ENCODE results near the gene EPHA6.

DNA sequence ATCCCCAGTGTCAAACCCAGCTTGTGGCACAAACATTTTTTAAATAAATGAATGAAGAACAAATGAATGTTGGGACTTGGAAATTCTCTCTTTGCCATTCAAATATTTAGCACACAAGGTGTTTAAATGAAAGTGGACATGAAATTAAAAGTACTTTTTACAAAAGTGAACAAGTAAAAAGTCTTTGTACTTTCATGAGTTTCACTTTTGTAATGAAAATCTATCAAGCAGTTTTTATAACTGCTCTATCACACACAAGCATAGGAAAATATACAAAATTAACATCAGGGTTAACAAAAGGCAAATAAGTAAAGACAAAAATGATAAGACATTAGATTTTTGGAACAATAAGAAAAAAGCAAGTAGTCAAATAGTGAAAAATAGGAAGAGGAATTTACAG is 866.3 kb downstream of the EPHA6 start:
- TF ChIP-seq, protein P1, sequence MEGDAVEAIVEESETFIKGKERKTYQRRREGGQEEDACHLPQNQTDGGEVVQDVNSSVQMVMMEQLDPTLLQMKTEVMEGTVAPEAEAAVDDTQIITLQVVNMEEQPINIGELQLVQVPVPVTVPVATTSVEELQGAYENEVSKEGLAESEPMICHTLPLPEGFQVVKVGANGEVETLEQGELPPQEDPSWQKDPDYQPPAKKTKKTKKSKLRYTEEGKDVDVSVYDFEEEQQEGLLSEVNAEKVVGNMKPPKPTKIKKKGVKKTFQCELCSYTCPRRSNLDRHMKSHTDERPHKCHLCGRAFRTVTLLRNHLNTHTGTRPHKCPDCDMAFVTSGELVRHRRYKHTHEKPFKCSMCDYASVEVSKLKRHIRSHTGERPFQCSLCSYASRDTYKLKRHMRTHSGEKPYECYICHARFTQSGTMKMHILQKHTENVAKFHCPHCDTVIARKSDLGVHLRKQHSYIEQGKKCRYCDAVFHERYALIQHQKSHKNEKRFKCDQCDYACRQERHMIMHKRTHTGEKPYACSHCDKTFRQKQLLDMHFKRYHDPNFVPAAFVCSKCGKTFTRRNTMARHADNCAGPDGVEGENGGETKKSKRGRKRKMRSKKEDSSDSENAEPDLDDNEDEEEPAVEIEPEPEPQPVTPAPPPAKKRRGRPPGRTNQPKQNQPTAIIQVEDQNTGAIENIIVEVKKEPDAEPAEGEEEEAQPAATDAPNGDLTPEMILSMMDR (IDR thresholded peaks at IDR 0.05) = no peak
- no peak for TF ChIP-seq POLR2AphosphoS5 (IDR thresholded peaks at IDR 0.05; ENCODE audit: insufficient read depth in 1 of 2, low read depth in 1 of 2)
